ENCODE results near the gene CDC23. TPM values are rescaled to one million over a fixed set of nuclear protein-coding genes. Genes with fewer than 3 reads are reported as not detected.

CDC23 gene
- total and polyA plus RNA-seq, 10 of the 15 experiments (the other 5 are each of a cell fraction or from before 2014, with no cell fraction given): 37.1 to 66.1 (median 48.6) TPM

GRCh38 chr5:138139781-138140090, 73.4 kb downstream of the CDC23 start:
- ATAC-seq: no peak
- no peaks in the 10 kb centered on the region for H3K4me1 ChIP-seq (ENCODE audit: control insufficient read depth, insufficient read depth, low read length)
- H3K27ac ChIP-seq (ENCODE audit: control insufficient read depth, insufficient read depth): no peak overlapping the region
- no peaks in the 10 kb centered on the region for H3K36me3 ChIP-seq (ENCODE audit: control insufficient read depth in 2 of 2, insufficient read depth in 2 of 2, low read length in 1 of 2)
- H4K20me1 ChIP-seq (ENCODE audit: control insufficient read depth, insufficient read depth): no peaks in the 10 kb centered on the region
- ChIA-PET RAD21 (ENCODE audit: unreplicated experiment) (interaction anchor here (1.2 to 1.4 kb wide), 2 partner anchors 62 to 361 kb away, joined by 3 to 4 read pairs; no protein-coding TSS in a partner anchor), SMC1A (ENCODE audit: uncharacterized antibody, unreplicated experiment) (interaction anchor here (0.7 to 1.3 kb wide), 2 partner anchors 9 to 58 kb away, joined by 3 to 5 read pairs; no protein-coding TSS in a partner anchor), POLR2A (no interaction called here), CTCF (interaction anchor here (0.6 to 1.9 kb wide), 3 partner anchors 62 to 990 kb away, joined by 3 to 8 read pairs (median 8); no protein-coding TSS in a partner anchor)
- no peak overlapping the region for H3K9ac ChIP-seq (ENCODE audit: control insufficient read depth, insufficient read depth, low read length)
- no peaks in the 10 kb centered on the region for H3K79me2 ChIP-seq (ENCODE audit: control insufficient read depth, insufficient read depth, low read length)
- no peak overlapping the region for H3K4me3 ChIP-seq
- H3K9me3 ChIP-seq (replicated peaks; ENCODE audit: control insufficient read depth, insufficient read depth, low read length): no peaks in the 10 kb centered on the region
- peak overlapping the region; percentile 68; the same call in 1 of the 2 replicates for H3K4me2 ChIP-seq (ENCODE audit: control insufficient read depth, insufficient read depth)
- in situ Hi-C loops (cut with MboI): loop anchor here (10.0 kb wide), 3 partner anchors 55 to 475 kb away; partner anchors contain the start of gene WNT8A
- H3K27me3 ChIP-seq (replicated peaks in 1 of 2; ENCODE audit: control insufficient read depth in 2 of 2, insufficient read depth in 2 of 2, low read length in 1 of 2): no peaks in the 10 kb centered on the region
- intact Hi-C loops (cut with micrococcal nuclease; ENCODE audit: unreplicated experiment): loop anchor here (10.0 kb wide), 1 partner anchor 515 kb away; no protein-coding TSS in a partner anchor
- no peak for DNase-seq (ENCODE audit: low read depth, low spot score)
- no TSS peak for BruUV-seq (replicated peaks)
- H2AFZ ChIP-seq (ENCODE audit: control insufficient read depth, low read depth, low read length): peak overlapping the region; percentile 87
- FAIRE-seq: no peak
- 36% methylated on average over 3 of the region's 3 CpGs for WGBS (ENCODE audit: insufficient coverage, insufficient replicate concordance, low lambda C conversion rate, missing lambda C conversion rate)
- TF ChIP-seq NRF1 (conservative IDR thresholded peaks at IDR 0.05; ENCODE audit: low read depth, low read length): no peak
- TF ChIP-seq ZBTB4 (CRISPR knock-in tag; IDR thresholded peaks at IDR 0.05): no peak
- no peak for TF ChIP-seq ZNF24 (IDR thresholded peaks at IDR 0.05)
- TF ChIP-seq, protein P1, sequence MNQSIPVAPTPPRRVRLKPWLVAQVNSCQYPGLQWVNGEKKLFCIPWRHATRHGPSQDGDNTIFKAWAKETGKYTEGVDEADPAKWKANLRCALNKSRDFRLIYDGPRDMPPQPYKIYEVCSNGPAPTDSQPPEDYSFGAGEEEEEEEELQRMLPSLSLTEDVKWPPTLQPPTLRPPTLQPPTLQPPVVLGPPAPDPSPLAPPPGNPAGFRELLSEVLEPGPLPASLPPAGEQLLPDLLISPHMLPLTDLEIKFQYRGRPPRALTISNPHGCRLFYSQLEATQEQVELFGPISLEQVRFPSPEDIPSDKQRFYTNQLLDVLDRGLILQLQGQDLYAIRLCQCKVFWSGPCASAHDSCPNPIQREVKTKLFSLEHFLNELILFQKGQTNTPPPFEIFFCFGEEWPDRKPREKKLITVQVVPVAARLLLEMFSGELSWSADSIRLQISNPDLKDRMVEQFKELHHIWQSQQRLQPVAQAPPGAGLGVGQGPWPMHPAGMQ (IDR thresholded peaks at IDR 0.05; ENCODE audit: borderline replicate concordance): no peak
- TF ChIP-seq, protein P2, sequence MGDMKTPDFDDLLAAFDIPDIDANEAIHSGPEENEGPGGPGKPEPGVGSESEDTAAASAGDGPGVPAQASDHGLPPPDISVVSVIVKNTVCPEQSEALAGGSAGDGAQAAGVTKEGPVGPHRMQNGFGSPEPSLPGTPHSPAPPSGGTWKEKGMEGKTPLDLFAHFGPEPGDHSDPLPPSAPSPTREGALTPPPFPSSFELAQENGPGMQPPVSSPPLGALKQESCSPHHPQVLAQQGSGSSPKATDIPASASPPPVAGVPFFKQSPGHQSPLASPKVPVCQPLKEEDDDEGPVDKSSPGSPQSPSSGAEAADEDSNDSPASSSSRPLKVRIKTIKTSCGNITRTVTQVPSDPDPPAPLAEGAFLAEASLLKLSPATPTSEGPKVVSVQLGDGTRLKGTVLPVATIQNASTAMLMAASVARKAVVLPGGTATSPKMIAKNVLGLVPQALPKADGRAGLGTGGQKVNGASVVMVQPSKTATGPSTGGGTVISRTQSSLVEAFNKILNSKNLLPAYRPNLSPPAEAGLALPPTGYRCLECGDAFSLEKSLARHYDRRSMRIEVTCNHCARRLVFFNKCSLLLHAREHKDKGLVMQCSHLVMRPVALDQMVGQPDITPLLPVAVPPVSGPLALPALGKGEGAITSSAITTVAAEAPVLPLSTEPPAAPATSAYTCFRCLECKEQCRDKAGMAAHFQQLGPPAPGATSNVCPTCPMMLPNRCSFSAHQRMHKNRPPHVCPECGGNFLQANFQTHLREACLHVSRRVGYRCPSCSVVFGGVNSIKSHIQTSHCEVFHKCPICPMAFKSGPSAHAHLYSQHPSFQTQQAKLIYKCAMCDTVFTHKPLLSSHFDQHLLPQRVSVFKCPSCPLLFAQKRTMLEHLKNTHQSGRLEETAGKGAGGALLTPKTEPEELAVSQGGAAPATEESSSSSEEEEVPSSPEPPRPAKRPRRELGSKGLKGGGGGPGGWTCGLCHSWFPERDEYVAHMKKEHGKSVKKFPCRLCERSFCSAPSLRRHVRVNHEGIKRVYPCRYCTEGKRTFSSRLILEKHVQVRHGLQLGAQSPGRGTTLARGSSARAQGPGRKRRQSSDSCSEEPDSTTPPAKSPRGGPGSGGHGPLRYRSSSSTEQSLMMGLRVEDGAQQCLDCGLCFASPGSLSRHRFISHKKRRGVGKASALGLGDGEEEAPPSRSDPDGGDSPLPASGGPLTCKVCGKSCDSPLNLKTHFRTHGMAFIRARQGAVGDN (IDR thresholded peaks at IDR 0.05): no peak
- no peak for TF ChIP-seq LARP7 (IDR thresholded peaks at IDR 0.05)
- TF ChIP-seq POLR2A (IDR thresholded peaks at IDR 0.05; ENCODE audit: low read depth, low read length): no peak
- TF ChIP-seq ZNF217 (IDR thresholded peaks at IDR 0.05): no peak
- no peak for TF ChIP-seq SREBF2 (IDR thresholded peaks at IDR 0.05; ENCODE audit: low read length)
- TF ChIP-seq EGR1 (IDR thresholded peaks at IDR 0.05; ENCODE audit: borderline replicate concordance in 1 of 2, low read depth in 2 of 2, low read length in 2 of 2): no peak
- no peak for TF ChIP-seq PAX8 (IDR thresholded peaks at IDR 0.05)
- TF ChIP-seq CREM (IDR thresholded peaks at IDR 0.05; ENCODE audit: low read depth): no peak
- TF ChIP-seq, protein P3, sequence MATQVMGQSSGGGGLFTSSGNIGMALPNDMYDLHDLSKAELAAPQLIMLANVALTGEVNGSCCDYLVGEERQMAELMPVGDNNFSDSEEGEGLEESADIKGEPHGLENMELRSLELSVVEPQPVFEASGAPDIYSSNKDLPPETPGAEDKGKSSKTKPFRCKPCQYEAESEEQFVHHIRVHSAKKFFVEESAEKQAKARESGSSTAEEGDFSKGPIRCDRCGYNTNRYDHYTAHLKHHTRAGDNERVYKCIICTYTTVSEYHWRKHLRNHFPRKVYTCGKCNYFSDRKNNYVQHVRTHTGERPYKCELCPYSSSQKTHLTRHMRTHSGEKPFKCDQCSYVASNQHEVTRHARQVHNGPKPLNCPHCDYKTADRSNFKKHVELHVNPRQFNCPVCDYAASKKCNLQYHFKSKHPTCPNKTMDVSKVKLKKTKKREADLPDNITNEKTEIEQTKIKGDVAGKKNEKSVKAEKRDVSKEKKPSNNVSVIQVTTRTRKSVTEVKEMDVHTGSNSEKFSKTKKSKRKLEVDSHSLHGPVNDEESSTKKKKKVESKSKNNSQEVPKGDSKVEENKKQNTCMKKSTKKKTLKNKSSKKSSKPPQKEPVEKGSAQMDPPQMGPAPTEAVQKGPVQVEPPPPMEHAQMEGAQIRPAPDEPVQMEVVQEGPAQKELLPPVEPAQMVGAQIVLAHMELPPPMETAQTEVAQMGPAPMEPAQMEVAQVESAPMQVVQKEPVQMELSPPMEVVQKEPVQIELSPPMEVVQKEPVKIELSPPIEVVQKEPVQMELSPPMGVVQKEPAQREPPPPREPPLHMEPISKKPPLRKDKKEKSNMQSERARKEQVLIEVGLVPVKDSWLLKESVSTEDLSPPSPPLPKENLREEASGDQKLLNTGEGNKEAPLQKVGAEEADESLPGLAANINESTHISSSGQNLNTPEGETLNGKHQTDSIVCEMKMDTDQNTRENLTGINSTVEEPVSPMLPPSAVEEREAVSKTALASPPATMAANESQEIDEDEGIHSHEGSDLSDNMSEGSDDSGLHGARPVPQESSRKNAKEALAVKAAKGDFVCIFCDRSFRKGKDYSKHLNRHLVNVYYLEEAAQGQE (IDR thresholded peaks at IDR 0.05; ENCODE audit: low read depth, low read length): no peak
